Germinal center (tissue), 1 donor: Measurements from ENCODE around the gene A1BG.
"Not testable (repeated sequence)": the region's sequence is repeated elsewhere in the genome, so short reads cannot be mapped to it uniquely, and the experiment has no call there.

ENCODE experiments used
- DNase-seq: peaks from one replicate; pipeline ENCODE4 v3.0.0; 2012; ENCODE audit warnings: mixed read lengths, low spot score

The A1BG gene

GRCh38 chr19:58334691-58335249 lies 18.5 kb downstream of the A1BG start:
- DNase-seq: no peak

GRCh38 chr19:58332697-58333096 lies 20.6 kb downstream of the A1BG start:
- DNase-seq: no peak

GRCh38 chr19:58330458-58330857 lies 22.8 kb downstream of the A1BG start:
- no peak for DNase-seq

GRCh38 chr19:58328999-58329398 lies 24.3 kb downstream of the A1BG start:
- DNase-seq: no peak

- peak; percentile 93 for DNase-seq
Observed at GRCh38 chr19:58326914-58327726, 26.2 kb downstream of the A1BG start, which contains the start of gene ZSCAN22. ZSCAN22 (plus strand) TSS chr19:58326994; CDS start chr19:58334803, 7,809 bp downstream.

- no peak for DNase-seq
Observed at GRCh38 chr19:58326501-58326913, 26.8 kb downstream of the A1BG start.

- no peak for DNase-seq
Observed at GRCh38 chr19:58325311-58326022, 27.8 kb downstream of the A1BG start.

- no peak for DNase-seq
Observed at GRCh38 chr19:58319241-58319640, 34.1 kb downstream of the A1BG start.

GRCh38 chr19:58318297-58318696 lies 35.0 kb downstream of the A1BG start:
- no peak for DNase-seq

GRCh38 chr19:58317476-58318072 lies 35.7 kb downstream of the A1BG start:
- DNase-seq: no peak

- DNase-seq: no peak
Observed at GRCh38 chr19:58315580-58315979, 37.7 kb downstream of the A1BG start.

GRCh38 chr19:58311345-58311865 lies 41.9 kb downstream of the A1BG start:
- no peak for DNase-seq

- not testable (repeated sequence) for DNase-seq
Observed at GRCh38 chr19:58310685-58311084, 42.6 kb downstream of the A1BG start.

GRCh38 chr19:58307736-58308135 lies 45.6 kb downstream of the A1BG start:
- no peak for DNase-seq

GRCh38 chr19:58305932-58306323 lies 47.4 kb downstream of the A1BG start:
- peak; percentile 22 for DNase-seq

- DNase-seq: peak; percentile 96
Observed at GRCh38 chr19:58305065-58305931, 48.0 kb downstream of the A1BG start, which contains the start of gene ERVK3-1. ERVK3-1 (plus strand) TSS chr19:58305377; CDS start chr19:58312169, 6,792 bp downstream.

- DNase-seq: no peak
Observed at GRCh38 chr19:58304748-58305064, 48.6 kb downstream of the A1BG start.

GRCh38 chr19:58304255-58304654 lies 49.0 kb downstream of the A1BG start:
- no peak for DNase-seq

GRCh38 chr19:58300620-58301019 lies 52.7 kb downstream of the A1BG start:
- DNase-seq: no peak

GRCh38 chr19:58296104-58296503 lies 57.2 kb downstream of the A1BG start:
- DNase-seq: no peak
